D721Med (cell line): ENCODE results near the gene RPS21.
"Not testable (repeated sequence)": the region's sequence is repeated elsewhere in the genome, so short reads cannot be mapped to it uniquely, and the experiment has no call there.

Experiments used
- DNase-seq: peaks from one replicate; pipeline ENCODE4 v3.0.0; 2011; ENCODE audit warnings: low spot score; ENCODE audit not compliant: insufficient read length
- FAIRE-seq: peaks from 2 replicates; lab custom pipeline; 2011; peaks lifted over from hg19 to GRCh38; lab: Jason Lieb, UNC
- CTCF ChIP-seq: IDR thresholded peaks from 2 replicates; pipeline ENCODE4 v1.5.1; 2012; ENCODE audit warnings: mild to moderate bottlenecking, control low read depth; ENCODE audit not compliant: insufficient read depth; ENCODE audit errors: missing control alignments

RPS21 gene

GRCh38 chr20:62370807-62371587, 15.9 kb upstream of the RPS21 start:
- FAIRE-seq (no peak), DNase-seq (no peak)
- no peak for TF ChIP-seq CTCF

- no peak for DNase-seq
- no peak for TF ChIP-seq CTCF
- no peak for FAIRE-seq
Observed at GRCh38 chr20:62371588-62372041, 15.3 kb upstream of the RPS21 start.

GRCh38 chr20:62372042-62372993, 14.6 kb upstream of the RPS21 start:
- FAIRE-seq (no peak), DNase-seq (no peak)
- TF ChIP-seq CTCF: no peak

GRCh38 chr20:62373631-62374179, 13.2 kb upstream of the RPS21 start:
- not testable (repeated sequence) for FAIRE-seq, DNase-seq

GRCh38 chr20:62374331-62375152, 12.4 kb upstream of the RPS21 start:
- FAIRE-seq: no peak
- no peak for TF ChIP-seq CTCF
- DNase-seq: no peak

- DNase-seq: no peak
- no peak for FAIRE-seq
- peak; percentile 24 for TF ChIP-seq CTCF
Observed at GRCh38 chr20:62376112-62377063, 10.5 kb upstream of the RPS21 start.
